ENCODE data around the gene TGFBR2.
A peak's percentile ranks its signal among the peaks of the same experiment; 100 is the strongest.

Gene TGFBR2

DNA sequence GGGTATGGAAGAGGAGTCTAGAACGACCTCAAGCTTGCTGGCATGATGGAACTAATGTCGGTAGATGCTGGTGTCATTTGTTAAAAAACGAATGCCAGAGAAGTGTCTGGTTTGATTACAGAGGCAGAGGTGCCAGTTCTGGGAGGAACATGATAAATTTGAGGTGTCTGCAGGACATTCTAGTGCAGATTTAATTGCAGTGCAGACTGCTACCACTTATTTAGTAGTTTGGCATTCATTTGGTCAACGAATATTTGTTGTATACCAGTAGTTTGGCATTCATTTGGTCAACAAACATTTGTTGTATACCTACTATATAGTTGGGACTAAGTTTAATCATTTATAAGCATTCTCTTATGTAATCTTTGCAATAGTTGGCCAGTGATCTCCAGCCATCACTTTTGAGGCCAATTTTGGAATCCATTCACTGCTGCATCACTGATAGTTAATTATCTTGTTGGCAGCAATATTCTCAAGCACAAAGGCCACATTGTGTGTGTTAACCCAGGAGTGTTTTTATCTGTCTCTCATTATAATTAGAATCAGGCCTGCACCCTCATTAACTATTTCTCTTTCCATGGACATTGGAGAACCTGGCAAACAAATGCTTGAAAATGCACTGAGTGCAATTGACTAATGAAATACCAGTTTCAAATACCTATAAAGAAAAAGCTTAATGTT is 19.5 kb upstream of the TGFBR2 start:
- no peaks in the 10 kb centered on the region for H3K27me3 Mint-ChIP-seq
- H3K36me3 Mint-ChIP-seq: no peaks in the 10 kb centered on the region
- H3K9me3 Mint-ChIP-seq: no peaks in the 10 kb centered on the region
- ATAC-seq (ENCODE audit: low read depth): no peak
- DNase-seq (ENCODE audit: low spot score in 2 of 2): no peak
- no peak overlapping the region for H3K27ac Mint-ChIP-seq
- no peaks in the 10 kb centered on the region for H3K4me1 Mint-ChIP-seq
- no peak overlapping the region for H3K4me3 Mint-ChIP-seq

DNA sequence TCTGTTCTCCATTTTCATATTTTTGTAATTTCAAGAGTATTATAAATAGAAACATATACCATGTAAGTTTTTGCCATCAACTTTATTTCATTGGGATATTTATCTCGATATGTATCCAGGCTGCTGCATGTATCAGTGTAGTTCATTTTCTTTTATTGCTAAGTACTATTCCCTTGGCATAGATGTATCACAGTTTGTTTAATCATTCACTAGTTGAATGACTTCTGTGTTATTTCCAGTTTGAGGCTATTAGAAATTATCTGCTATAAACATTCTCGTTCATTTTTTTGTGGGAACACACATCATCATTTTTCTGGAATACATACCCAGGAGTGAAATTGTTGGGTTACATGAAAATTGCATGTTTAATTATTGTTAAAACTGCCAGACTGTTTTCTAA is 18.5 kb upstream of the TGFBR2 start:
- Mint-ChIP-seq H3K27ac (no peak overlapping the region), H3K4me1 (no peaks in the 10 kb centered on the region), H3K36me3 (no peaks in the 10 kb centered on the region), H3K4me3 (no peak overlapping the region), H3K9me3 (no peaks in the 10 kb centered on the region), H3K27me3 (no peaks in the 10 kb centered on the region)
- ATAC-seq (ENCODE audit: low read depth) (no peak), DNase-seq (ENCODE audit: low spot score in 2 of 2) (no peak)

DNA sequence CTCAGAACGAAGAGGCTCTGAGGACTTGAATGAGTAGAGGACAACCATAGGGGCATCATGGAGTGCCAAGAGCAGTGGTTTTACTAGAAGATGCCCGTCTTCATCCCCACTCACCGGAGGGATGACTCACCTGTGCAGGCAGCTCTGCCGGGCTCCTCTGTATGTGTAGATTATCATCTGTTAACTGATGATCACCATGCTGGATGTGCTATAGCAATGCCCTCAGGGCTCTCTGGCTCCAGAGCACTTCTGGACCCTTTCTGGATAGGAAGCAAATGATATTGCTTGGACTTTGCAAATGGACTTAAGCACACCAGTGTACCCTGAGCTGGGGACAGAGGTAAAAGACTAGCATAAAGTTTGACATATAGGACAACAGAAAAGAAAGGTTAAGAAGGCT is 10.2 kb upstream of the TGFBR2 start:
- ATAC-seq (ENCODE audit: low read depth): no peak
- peaks cover 12% of the 10 kb centered on the region for H3K4me1 Mint-ChIP-seq
- H3K27ac Mint-ChIP-seq: no peak overlapping the region
- H3K27me3 Mint-ChIP-seq: no peaks in the 10 kb centered on the region
- DNase-seq (ENCODE audit: low spot score in 2 of 2): no peak
- H3K9me3 Mint-ChIP-seq: no peaks in the 10 kb centered on the region
- no peaks in the 10 kb centered on the region for H3K36me3 Mint-ChIP-seq
- H3K4me3 Mint-ChIP-seq: no peak overlapping the region

DNA sequence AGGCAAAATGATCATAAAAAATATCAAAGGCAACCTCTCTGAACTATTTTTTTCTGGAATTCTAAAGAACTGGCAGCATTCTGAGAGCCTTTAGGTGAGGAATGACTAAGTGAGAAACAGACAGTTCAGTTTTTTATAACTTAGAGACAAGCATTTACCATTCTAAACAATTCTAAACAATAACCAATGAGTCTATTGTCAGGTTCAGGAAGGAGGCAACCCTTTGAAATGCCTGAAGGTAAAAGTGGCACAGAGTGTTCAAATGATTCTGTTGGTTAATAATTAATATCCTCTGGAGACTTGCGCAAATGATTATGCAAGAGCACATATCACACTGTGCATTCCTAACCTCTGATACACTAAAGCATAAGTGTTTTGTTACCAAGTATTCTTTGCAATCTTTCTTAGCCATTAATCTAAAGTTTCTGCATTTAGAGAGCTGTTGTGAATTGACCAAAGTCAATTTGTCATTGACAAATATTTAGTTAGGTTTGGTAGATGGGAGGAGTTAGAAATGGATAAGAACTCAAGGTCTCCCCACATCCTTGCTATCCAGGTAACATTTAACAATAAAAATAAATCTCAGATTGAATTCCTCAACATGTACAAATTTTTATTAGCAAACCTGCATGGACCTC is 9.2 kb upstream of the TGFBR2 start:
- H3K4me1 Mint-ChIP-seq: peaks cover 12% of the 10 kb centered on the region
- H3K27ac Mint-ChIP-seq: no peak overlapping the region
- DNase-seq (ENCODE audit: low spot score in 2 of 2) (no peak), ATAC-seq (ENCODE audit: low read depth) (no peak)
- no peaks in the 10 kb centered on the region for H3K27me3 Mint-ChIP-seq
- no peak overlapping the region for H3K4me3 Mint-ChIP-seq
- no peaks in the 10 kb centered on the region for H3K9me3 Mint-ChIP-seq
- no peaks in the 10 kb centered on the region for H3K36me3 Mint-ChIP-seq

DNA sequence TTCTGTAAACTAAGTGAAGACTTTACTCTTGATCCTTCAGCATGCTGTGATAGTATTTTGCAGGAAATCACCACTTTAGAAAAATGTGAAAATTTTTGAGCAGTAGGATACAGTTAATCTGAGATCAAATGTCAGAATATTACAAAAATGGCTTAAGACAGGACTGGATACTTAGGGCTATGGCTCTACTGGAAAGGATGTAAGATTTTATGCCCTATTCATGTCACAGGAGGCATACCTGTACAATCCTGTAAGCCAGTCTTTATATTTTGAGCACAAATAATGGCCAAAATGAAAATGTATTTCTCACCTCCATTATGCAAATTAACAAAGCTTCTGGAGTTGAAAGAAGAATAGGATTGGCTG is 8.6 kb upstream of the TGFBR2 start:
- H3K4me3 Mint-ChIP-seq: no peak overlapping the region
- no peaks in the 10 kb centered on the region for H3K36me3 Mint-ChIP-seq
- ATAC-seq (ENCODE audit: low read depth) (no peak), DNase-seq (ENCODE audit: low spot score in 2 of 2) (no peak)
- peaks cover 12% of the 10 kb centered on the region for H3K4me1 Mint-ChIP-seq
- no peaks in the 10 kb centered on the region for H3K27me3 Mint-ChIP-seq
- no peak overlapping the region for H3K27ac Mint-ChIP-seq
- no peaks in the 10 kb centered on the region for H3K9me3 Mint-ChIP-seq

DNA sequence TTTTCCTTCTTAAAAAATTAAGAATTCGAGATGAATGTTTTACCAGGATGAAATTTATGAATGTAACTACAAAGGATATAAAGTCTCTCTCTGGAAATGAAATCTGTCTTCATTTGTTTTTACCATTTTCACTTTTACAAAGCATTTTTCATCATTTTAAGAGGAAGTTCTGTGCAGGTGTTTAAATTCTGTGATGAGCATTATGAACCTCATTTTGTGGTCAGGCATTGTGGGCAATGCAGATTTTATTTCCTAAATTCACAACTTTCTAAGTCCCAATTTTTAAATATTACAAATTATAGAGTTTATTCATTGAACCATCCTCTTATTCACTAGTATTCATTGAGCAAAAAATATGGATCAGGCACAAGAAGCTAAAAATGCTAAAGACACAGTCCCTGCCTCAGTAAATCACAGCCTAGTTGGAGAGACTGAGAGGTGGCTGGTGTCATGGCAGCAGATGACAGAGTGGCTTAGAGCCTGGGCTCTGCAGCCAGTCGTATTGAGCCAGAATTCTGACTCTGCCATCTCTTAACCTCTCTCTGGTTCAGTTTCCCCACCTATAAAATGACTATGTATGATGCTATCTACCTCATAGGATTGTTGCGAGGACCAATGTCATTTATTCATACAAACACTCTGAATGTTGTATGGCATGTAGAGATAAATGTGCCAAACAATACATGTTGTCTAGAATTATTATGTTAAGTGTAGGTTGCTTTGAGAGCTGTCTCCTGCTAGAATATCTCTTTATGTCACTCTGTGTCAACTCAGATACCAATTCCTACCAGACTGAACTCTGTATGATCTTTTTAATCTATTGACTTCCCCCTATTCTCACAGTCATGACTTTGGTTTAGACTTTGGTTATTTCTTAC is 7.5 kb upstream of the TGFBR2 start:
- no peaks in the 10 kb centered on the region for H3K36me3 Mint-ChIP-seq

DNA sequence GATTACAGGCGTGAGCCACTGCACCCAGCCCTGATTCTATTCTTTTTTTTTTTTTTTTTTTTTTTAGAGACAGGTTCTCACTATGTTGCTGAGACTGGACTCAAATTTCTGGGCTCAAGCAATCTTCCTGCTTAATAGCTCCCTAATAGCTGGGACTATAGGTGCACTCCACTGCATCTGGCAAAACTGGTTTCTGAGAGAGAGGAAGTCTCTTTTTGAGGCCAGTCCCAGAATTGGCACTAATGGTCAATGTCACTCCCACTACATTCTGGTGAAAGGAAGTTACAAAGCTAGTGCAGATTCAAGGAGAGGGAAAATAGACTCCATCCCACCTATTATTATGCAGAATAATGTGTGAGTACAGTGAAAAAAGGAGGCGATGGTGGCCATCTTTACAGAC is 5.8 kb upstream of the TGFBR2 start:
- H3K27ac Mint-ChIP-seq: peak overlapping the region; percentile 35
- no peaks in the 10 kb centered on the region for H3K9me3 Mint-ChIP-seq
- DNase-seq (ENCODE audit: low spot score in 2 of 2) (no peak), ATAC-seq (ENCODE audit: low read depth) (no peak)
- H3K4me1 Mint-ChIP-seq: peaks cover 24% of the 10 kb centered on the region
- no peak overlapping the region for H3K4me3 Mint-ChIP-seq
- no peaks in the 10 kb centered on the region for H3K27me3 Mint-ChIP-seq
- H3K36me3 Mint-ChIP-seq: no peaks in the 10 kb centered on the region

More for the DNA sequence above, 7.5 kb upstream of the TGFBR2 start:
- ATAC-seq (ENCODE audit: low read depth) (peak; percentile 75), DNase-seq (ENCODE audit: low spot score in 2 of 2) (no peak)
- no peaks in the 10 kb centered on the region for H3K27me3 Mint-ChIP-seq
- H3K9me3 Mint-ChIP-seq: no peaks in the 10 kb centered on the region
- peak overlapping the region; percentile 8 for H3K27ac Mint-ChIP-seq
- H3K4me3 Mint-ChIP-seq: no peak overlapping the region
- peaks cover 12% of the 10 kb centered on the region for H3K4me1 Mint-ChIP-seq

DNA sequence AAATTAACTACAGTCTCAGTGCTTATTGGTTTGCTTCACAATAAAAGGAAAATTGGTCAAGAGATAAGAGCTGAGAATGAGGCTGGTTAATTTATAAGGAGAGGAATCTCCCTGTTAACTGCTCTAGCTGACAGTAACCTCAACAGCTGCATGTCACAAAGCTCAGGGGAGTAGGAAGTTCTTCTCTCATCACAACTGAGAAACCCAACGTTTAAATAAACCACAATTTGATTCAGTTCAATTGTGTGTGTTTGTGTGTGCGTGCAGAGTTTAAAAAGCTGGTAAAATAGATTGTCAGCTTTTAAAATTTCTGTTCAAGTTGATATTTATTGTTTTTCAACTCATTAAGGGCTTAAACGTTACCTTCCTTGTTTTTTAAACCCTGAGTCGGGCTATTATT is 3.5 kb upstream of the TGFBR2 start:
- Mint-ChIP-seq H3K4me1 (peaks cover 29% of the 10 kb centered on the region), H3K36me3 (no peaks in the 10 kb centered on the region), H3K27ac (no peak overlapping the region), H3K27me3 (no peaks in the 10 kb centered on the region), H3K4me3 (peak overlapping the region; percentile 14), H3K9me3 (no peaks in the 10 kb centered on the region)
- ATAC-seq (ENCODE audit: low read depth) (peak; percentile 15), DNase-seq (ENCODE audit: low spot score in 2 of 2) (peak in 1 of 2 donors; percentile 24)

DNA sequence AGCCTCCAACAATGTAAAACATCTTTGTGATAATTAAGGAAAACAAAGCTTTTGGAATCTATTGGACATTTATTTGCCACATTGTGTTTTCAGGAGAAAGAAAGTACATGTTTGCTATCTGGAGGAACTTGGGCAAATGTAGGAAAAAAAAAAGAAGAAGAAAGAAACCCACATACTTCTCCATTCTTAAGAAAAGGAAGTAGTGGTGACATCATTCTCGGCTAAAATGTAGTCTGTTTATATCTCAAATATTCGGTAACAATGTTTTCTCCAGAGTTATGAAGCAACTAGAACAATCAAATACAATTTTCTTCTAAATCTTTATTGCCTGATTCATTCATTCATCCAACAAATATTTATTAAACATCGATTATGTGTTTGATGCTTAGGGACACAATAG is 2.3 kb upstream of the TGFBR2 start:
- H3K27me3 Mint-ChIP-seq: no peaks in the 10 kb centered on the region
- H3K9me3 Mint-ChIP-seq: no peaks in the 10 kb centered on the region
- H3K4me1 Mint-ChIP-seq: peaks cover 29% of the 10 kb centered on the region
- peak overlapping the region; percentile 98 for H3K27ac Mint-ChIP-seq
- peaks cover 2% of the 10 kb centered on the region for H3K36me3 Mint-ChIP-seq
- peak overlapping the region; percentile 96 for H3K4me3 Mint-ChIP-seq
- DNase-seq (ENCODE audit: low spot score in 2 of 2) (peak in 1 of 2 donors; percentile 21), ATAC-seq (ENCODE audit: low read depth) (peak; percentile 31)

DNA sequence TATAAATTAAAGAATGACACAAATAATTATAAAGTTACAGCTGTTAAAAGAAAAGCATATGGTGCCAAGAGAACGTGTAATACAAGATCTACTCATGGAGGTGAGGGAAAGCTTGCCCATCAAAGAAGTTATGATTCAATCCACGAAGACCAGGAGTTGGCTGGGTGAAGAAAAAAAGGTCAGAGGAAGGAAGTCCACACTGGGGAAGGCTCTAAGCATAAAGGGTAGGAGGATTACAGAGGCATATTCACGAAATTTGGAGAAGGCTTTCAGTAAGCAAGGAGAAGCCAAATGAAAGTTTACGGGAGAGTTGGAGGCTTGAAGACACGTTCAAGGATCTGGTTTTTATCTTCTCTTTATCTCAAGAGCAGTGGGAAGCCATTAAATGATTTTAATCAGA is 1.8 kb upstream of the TGFBR2 start:
- DNase-seq (ENCODE audit: low spot score in 2 of 2): no peak
- ATAC-seq (ENCODE audit: low read depth): no peak
- Mint-ChIP-seq H3K4me1 (peaks cover 25% of the 10 kb centered on the region), H3K36me3 (peaks cover 2% of the 10 kb centered on the region), H3K27me3 (no peaks in the 10 kb centered on the region), H3K9me3 (no peaks in the 10 kb centered on the region), H3K4me3 (peak overlapping the region; percentile 96), H3K27ac (peak overlapping the region; percentile 98)

DNA sequence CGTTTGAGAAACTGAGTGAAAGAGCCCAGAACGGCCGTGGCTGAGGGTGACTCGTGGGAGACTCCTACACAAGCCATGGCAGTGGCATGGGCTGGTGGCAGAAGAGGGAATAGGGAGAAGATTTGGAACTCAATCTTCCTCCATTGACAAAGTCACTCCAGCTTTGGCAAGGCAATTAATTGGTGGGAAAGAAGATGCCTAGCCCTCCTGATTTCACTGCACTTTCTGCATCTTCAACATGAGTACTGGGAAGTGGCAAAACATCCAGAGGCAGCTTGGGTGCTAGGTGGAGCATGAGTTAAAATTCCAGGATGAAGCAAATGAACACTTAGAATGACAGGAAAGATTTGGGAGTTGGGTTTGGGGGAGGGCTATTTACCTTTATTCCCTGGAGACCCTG is 1.4 kb upstream of the TGFBR2 start:
- Mint-ChIP-seq H3K4me1 (peaks cover 29% of the 10 kb centered on the region), H3K27ac (peak overlapping the region; percentile 98), H3K36me3 (peaks cover 2% of the 10 kb centered on the region), H3K9me3 (no peaks in the 10 kb centered on the region), H3K27me3 (no peaks in the 10 kb centered on the region), H3K4me3 (peak overlapping the region; percentile 96)
- DNase-seq (ENCODE audit: low spot score in 2 of 2) (no peak), ATAC-seq (ENCODE audit: low read depth) (no peak)

DNA sequence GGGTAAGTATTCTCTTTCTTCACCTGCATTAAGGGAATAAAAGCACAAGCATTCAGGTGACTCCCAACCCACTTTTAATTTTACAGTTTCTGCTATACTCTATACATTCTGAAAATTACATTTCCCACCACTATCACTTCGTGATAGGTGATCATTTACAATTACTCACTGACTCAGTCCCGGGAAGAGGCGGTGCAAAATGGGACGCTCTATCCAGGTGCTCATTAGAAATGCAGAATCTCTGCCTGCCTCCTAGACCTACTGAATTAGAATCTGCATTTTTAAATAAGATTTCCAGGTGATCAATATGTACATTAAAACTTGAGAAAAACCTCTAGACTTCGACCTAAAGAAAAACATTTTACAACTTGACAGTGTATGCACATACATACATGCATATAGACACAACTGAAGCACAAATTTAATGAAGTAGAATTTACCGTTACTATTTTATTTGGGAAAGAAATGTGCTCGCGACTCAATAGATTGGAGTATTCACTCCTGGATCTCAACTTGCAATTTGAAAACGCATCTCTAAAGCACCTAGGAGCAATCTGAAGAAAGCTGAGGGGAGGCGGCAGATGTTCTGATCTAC is 598 bp upstream of the TGFBR2 start:
- DNase-seq (ENCODE audit: low spot score in 2 of 2) (no peak), ATAC-seq (ENCODE audit: low read depth) (no peak)
- Mint-ChIP-seq H3K4me3 (peak overlapping the region; percentile 96), H3K4me1 (peaks cover 36% of the 10 kb centered on the region), H3K27ac (peak overlapping the region; percentile 98), H3K9me3 (no peaks in the 10 kb centered on the region), H3K36me3 (peaks cover 3% of the 10 kb centered on the region), H3K27me3 (no peaks in the 10 kb centered on the region)

DNA sequence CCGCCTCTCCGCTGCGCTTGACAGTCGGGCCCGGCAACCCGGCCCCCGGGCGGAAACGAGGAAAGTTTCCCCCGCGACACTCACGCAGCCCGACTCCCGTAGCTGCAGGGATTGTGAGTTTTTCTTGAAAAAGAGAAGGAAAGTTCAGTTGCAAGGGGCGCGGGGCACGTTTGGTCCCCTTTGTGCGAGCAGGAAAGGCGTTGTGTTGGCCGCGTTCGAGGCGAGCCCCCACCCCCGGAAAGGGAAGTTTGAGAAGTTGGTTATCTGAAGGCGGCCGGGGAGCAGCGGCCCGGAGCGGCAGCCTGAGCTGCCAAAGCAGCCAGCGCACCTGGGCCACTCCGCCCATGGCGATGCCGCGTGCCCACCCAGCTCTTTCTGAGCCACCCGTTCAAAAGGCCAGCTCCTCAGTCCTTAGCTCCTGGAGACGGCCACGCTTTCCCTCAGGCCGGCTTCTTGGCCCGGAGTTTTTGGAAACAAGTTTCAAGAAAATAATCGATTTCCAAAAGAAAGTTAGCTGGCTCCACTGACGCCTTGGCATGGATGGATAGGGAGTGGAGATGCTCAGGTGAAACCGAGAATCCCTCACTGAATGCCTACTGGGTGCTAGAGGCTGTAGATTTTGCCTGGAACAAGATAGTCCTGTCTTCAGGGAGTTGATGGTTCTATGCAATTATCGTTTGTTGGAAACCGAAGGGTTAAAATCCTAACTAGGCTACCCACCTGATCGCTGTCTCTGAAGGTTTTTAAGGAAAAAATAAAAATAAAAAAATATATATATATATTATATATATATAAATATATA is 832 bp downstream of the TGFBR2 start:
- DNase-seq (ENCODE audit: low spot score in 2 of 2) (peak; percentile 73 to 81), ATAC-seq (ENCODE audit: low read depth) (peak; percentile 73)
- Mint-ChIP-seq H3K36me3 (peaks cover 6% of the 10 kb centered on the region), H3K4me1 (peaks cover 47% of the 10 kb centered on the region), H3K27me3 (no peaks in the 10 kb centered on the region), H3K4me3 (peak overlapping the region; percentile 96), H3K27ac (peak overlapping the region; percentile 98), H3K9me3 (no peaks in the 10 kb centered on the region)
